IPS DF 6.9 (cell line): ENCODE results near the gene TRIM2.
"Not testable (repeated sequence)": the region's sequence is repeated elsewhere in the genome, so short reads cannot be mapped to it uniquely, and the experiment has no call there.

Source experiments
- DNase-seq: peaks from one replicate; pipeline ENCODE4 v3.0.0-alpha.2; 2013; ENCODE audit warnings: low read depth, low spot score
- H3K27ac ChIP-seq: one replicate; pipeline ENCODE4 v1.5.1; 2013; ENCODE audit warnings: low read length, control low read depth
- H3K27me3 ChIP-seq: 2 replicates; pipeline ENCODE4 v1.6.1; 2013; ENCODE audit warnings: mild to moderate bottlenecking, low read length; ENCODE audit not compliant: control insufficient read depth, insufficient read depth
- H3K36me3 ChIP-seq: 2 replicates; pipeline ENCODE4 v1.6.1; 2013; ENCODE audit warnings: low read length; ENCODE audit not compliant: control insufficient read depth, insufficient read depth
- H3K4me1 ChIP-seq: 2 replicates; pipeline ENCODE4 v1.6.1; 2013; ENCODE audit warnings: low read length; ENCODE audit not compliant: control insufficient read depth, insufficient read depth
- H3K4me3 ChIP-seq: 2 replicates; pipeline ENCODE4 v1.5.1; 2013; ENCODE audit warnings: mild to moderate bottlenecking, low read length
- H3K9me3 ChIP-seq: 2 replicates; pipeline ENCODE4 v1.6.1; 2013; ENCODE audit warnings: low read length, inconsistent platforms; ENCODE audit not compliant: control insufficient read depth, insufficient read depth
- WGBS: extraction: QIAGEN DNeasy Blood & Tissue Kit; methylation state at CpG from one replicate; pipeline ENCODE4 v1.1.7; 2013; ENCODE audit warnings: mixed read lengths, missing lambda C conversion rate; ENCODE audit not compliant: insufficient read length, insufficient coverage; 5-methylcytosine and 5-hydroxymethylcytosine counted together

The TRIM2 gene

DNA sequence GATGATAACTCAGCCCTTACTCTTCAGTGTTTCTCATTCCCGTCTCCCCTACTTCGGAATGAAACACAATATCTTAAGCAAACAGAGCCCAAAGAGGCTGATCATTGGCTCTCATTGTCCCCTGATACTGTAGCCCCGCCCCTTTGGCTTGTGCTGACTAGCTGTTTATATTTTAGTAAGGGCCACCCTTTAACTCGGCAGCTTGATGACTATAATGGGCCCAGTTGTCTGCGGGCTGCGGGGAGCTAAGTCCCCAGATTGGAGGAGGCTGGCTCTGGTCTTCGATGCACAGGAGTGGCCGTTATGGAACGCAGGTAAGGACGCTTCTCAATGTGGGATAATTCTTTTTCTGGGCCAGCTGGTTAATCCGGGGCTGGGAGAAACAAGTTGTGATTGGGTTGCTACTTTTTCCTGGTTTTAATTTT is at the start of gene TRIM2:
Gene TRIM2, plus strand, starts transcription at position 197 of the 425 bp plus-strand sequence. Its CDS starts 88 bp downstream, at position 285.
- no peaks in the 10 kb centered on the region for H3K9me3 ChIP-seq
- no peak for DNase-seq
- peaks cover 4% of the 10 kb centered on the region; the same call in 1 of the 2 replicates for H3K4me1 ChIP-seq
- 0 out of 2 replicates have a peak, but pooled peaks cover 2% of the 10 kb centered on the region for H3K36me3 ChIP-seq
- H3K27ac ChIP-seq: no peak within 1 kb of the TSS
- no peaks in the 10 kb centered on the region for H3K27me3 ChIP-seq
- WGBS: no CpG with 5 or more reads among the region's 11 CpGs
- peak within 1 kb of the TSS; percentile 27; the same call in 1 of the 2 replicates for H3K4me3 ChIP-seq

DNA sequence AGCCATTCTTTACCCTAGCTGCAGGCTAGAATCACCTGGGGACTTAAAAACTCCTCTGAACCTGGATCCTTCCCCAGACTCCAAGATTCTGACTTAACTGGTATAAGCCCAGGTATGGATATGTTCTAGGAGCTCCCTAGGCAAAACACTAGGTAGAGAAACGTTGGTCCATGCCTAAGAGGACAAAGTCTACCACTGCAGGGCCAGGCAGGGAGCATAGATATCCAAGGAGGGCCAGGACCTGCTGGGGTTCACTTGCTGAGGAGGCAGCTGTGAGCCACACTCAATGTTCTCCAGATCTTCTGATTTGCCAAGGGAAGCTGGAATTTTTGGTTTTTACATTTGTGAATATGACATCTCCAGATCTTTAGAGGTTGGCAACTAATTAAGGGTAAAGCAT is 48.6 kb upstream of the TRIM2 start:
- no CpG with 5 or more reads among the region's 1 CpG for WGBS
- no peak for DNase-seq
- Histone ChIP-seq H3K9me3 (no peaks in the 10 kb centered on the region), H3K4me3 (no peak overlapping the region), H3K4me1 (peaks cover 9% of the 10 kb centered on the region), H3K27me3 (peaks cover 18% of the 10 kb centered on the region), H3K36me3 (no peaks in the 10 kb centered on the region), H3K27ac (no peak overlapping the region)

DNA sequence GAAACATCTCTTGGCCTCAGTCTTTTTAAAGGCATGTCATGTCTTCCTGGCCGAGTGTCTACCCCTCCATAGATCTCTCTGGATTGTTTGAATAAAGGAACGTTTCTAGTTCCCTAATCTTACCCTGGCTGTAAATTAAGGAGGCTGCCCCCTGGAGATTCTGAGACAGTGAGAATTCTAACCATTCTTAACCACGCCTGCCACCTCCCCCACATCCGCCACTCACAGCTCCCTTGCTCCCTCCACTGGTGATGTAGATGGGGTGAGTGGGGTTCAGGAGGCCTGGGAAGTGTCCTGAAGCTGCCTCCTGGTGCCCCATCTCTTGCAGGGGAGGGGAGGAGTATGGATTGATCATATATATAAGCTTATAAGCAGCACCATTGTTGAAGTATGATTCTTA is 48.0 kb upstream of the TRIM2 start:
- H3K9me3 ChIP-seq: no peaks in the 10 kb centered on the region
- no peak for DNase-seq
- whole genome bisulfite sequencing: no CpG with 5 or more reads among the region's 4 CpGs
- peaks cover 18% of the 10 kb centered on the region for H3K27me3 ChIP-seq
- no peak overlapping the region for H3K27ac ChIP-seq
- no peaks in the 10 kb centered on the region for H3K36me3 ChIP-seq
- no peak overlapping the region for H3K4me3 ChIP-seq
- H3K4me1 ChIP-seq: peaks cover 9% of the 10 kb centered on the region

DNA sequence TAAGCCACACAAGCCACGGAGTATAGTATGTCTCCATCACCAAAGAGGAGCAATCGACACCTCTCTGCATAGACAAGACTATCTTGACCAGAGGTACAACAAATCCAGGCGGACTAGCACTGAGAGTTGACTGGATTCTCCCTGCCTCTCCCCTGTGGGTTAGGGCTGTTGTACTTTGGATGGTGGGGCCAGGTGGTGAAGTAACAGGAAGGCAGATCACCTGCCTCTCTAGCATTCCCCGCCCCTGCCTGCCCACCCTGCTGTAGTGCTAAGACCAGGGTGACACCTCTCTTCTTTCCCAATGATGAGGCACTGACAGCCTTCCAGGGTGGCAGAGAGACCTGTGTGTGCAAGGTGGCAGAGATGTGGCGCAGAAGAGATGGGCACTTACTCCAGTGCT is 47.5 kb upstream of the TRIM2 start:
- WGBS: no CpG with 5 or more reads among the region's 5 CpGs
- Histone ChIP-seq H3K27me3 (peaks cover 16% of the 10 kb centered on the region), H3K9me3 (no peaks in the 10 kb centered on the region), H3K27ac (no peak overlapping the region), H3K4me1 (peaks cover 9% of the 10 kb centered on the region), H3K4me3 (no peak overlapping the region), H3K36me3 (no peaks in the 10 kb centered on the region)
- no peak for DNase-seq

DNA sequence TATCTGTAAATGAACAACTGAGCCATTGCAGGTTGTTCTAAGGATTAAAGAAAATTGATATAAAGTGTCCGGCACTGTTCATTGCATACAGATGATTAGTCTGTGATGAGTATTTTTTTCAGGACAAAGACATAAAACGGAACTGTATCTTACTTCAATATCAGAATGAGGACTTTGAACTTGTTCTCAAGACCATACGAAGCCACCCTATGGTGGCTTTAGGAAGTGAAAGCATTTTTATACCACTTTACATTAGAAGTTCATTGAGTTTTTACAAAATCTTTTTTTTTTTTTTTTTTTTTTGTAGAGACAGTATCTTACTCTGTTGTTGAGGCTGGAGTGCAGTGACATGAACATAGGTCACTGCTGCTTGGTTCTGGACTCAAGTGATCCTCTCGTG is 45.2 kb upstream of the TRIM2 start:
- DNase-seq: no peak
- Histone ChIP-seq H3K4me1 (peaks cover 3% of the 10 kb centered on the region), H3K4me3 (no peak overlapping the region), H3K9me3 (no peaks in the 10 kb centered on the region), H3K27ac (no peak overlapping the region), H3K27me3 (peaks cover 9% of the 10 kb centered on the region), H3K36me3 (no peaks in the 10 kb centered on the region)
- no CpG with 5 or more reads among the region's 4 CpGs for WGBS

DNA sequence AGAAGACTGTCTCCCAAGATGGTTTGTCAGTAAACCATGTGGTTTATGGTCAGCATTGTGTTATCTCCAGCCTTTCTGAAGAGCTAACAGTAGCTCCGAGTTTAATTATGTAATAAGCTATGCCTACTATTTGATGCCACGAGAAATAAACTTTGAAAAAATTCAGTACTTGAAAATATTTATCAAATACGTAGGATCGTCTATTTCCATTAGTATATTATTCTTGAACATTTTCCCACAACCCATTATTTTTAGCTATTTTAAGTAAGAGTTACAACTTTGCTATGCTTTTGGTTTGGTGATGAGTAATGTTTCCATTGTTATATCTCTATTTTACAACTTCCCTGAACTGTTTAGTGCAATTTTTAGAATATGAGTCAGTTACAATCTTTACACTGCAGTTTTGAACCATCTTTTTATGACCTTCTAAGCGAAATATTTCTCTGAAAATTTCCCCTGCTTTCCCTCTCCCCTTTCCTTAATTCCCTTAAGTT is 44.5 kb upstream of the TRIM2 start:
- Histone ChIP-seq H3K4me3 (no peak overlapping the region), H3K4me1 (peaks cover 3% of the 10 kb centered on the region; the same call in 1 of the 2 replicates), H3K27me3 (peaks cover 5% of the 10 kb centered on the region; the same call in 1 of the 2 replicates), H3K36me3 (no peaks in the 10 kb centered on the region), H3K27ac (no peak overlapping the region), H3K9me3 (no peaks in the 10 kb centered on the region)
- DNase-seq: no peak
- WGBS: no CpG with 5 or more reads among the region's 5 CpGs

DNA sequence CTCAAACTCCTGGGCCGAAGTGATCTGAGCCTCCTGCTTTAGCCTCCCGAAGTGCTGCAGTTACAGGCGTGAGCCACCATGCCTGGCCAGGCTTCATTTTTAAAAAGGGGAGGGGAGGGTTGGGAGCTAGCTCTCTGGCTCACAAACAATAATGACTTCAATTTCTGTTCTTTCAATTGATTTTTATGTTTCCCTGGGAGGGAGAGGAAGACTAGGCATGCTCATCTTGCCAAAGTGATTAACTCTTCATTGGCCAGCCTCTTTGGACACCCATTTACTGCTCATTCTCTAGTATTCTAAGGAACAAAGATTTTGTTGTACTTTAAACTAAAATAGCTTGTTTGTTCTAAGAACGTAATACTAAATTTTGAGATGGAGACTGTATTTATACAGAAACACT is 43.4 kb upstream of the TRIM2 start:
- H3K9me3 ChIP-seq: no peaks in the 10 kb centered on the region
- peaks cover 2% of the 10 kb centered on the region; the same call in 1 of the 2 replicates for H3K27me3 ChIP-seq
- no peak for DNase-seq
- no CpG with 5 or more reads among the region's 4 CpGs for WGBS
- no peak overlapping the region for H3K27ac ChIP-seq
- H3K36me3 ChIP-seq: no peaks in the 10 kb centered on the region
- H3K4me3 ChIP-seq: no peak overlapping the region
- H3K4me1 ChIP-seq: peaks cover 2% of the 10 kb centered on the region; the same call in 1 of the 2 replicates

DNA sequence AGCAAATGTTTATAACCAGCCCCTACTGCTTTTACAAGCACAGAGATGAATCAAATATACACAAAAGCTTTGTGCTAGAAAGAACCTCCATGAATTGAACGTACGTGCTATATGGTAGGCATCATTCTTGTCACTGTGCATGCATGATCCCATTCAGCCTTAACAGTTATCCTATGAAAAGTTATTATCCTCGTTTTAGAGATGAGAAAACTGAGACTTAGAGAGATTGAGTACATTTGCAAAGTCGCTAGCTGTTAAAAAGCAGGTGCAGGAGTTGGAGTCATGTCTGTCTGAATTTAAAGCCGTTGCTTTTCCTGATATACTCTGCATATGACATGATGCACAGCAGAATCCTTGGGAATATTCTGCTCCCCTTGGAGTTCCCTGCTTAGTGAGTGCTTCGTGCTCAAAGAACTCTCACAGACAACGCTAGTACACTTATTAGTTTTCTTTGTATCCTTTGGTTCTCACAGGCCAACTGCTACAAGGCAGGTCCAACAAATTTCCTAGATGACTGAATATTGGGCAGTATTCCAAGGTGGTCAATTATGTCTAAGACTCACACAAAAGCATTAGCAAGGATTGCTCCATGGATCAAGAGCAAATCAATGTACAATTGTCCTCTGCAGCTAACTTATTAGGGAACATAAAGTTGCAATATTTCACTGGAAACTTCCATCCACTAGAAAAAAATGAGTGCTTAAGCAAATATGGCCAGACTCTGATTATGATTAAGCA is 42.8 kb upstream of the TRIM2 start:
- no peak overlapping the region for H3K27ac ChIP-seq
- WGBS: no CpG with 5 or more reads among the region's 7 CpGs
- H3K27me3 ChIP-seq: 0 out of 2 replicates have a peak, but pooled peaks cover 2% of the 10 kb centered on the region
- H3K4me1 ChIP-seq: peaks cover 2% of the 10 kb centered on the region; the same call in 1 of the 2 replicates
- no peak for DNase-seq
- H3K9me3 ChIP-seq: no peaks in the 10 kb centered on the region
- no peak overlapping the region for H3K4me3 ChIP-seq
- no peaks in the 10 kb centered on the region for H3K36me3 ChIP-seq

DNA sequence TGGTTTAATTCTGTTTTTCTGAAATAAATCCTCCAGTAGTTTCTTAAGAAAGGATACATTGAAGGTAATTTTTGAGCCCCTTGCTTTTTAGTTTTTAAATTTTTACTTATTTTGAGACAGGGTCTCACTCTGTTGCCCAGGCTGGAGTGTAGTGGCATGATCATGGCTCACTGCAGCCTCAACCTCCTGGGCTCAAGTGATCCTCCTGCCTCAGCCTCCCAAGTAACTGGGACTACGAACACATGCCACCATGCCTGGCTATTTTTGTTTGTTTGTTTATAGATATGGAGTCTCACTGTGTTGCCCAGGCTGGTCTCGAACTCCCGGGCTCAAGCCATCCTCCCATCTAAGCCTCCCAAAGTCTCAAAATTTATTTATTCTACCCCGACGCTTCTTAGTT is 39.0 kb upstream of the TRIM2 start:
- H3K27ac ChIP-seq, H3K4me1 ChIP-seq, H3K36me3 ChIP-seq, DNase-seq, H3K4me3 ChIP-seq, H3K9me3 ChIP-seq, H3K27me3 ChIP-seq: not testable (repeated sequence)
- WGBS: no CpG with 5 or more reads among the region's 5 CpGs

DNA sequence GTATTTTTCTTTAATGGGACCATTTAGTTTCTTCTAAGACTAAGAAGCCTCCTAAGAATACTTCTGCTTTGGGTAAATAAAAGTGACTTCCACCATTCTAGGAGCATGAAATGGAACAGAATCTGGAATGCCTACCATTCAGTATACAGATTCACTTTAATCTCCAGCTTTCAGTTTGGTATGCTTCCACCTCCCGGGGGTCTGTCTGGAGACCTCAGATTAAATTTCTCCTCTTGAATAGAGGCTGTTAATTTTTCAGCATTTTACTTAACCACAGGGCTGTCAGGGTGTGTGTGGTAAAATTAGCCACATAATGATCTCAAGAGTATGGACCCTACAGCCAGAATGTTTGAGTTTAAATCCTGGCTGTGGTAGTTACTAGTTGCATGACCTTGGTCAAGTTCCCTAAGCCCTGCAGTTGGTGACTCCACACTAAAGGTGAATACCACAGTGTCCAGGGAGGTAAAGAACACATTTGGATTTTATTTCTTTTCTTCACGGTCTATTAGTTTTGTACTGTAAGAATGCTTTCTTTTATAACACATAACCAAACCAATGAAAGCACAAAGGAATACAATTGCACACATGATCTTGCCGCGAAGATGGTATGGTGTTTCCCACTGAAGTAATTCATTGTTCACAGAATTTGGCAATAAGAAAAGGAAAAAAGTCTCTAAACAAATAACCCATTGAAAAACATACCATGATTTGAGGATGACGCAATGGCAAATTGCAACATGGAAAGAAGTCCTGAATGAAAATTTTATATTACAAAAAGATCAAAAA is 37.3 kb upstream of the TRIM2 start:
- Histone ChIP-seq H3K4me3 (no peak overlapping the region), H3K27ac (no peak overlapping the region), H3K9me3 (no peaks in the 10 kb centered on the region), H3K36me3 (no peaks in the 10 kb centered on the region), H3K4me1 (no peaks in the 10 kb centered on the region), H3K27me3 (no peaks in the 10 kb centered on the region)
- no peak for DNase-seq
- WGBS: no CpG with 5 or more reads among the region's 5 CpGs
